HG02678 (cell line): ENCODE results near the gene MUC2.

Source experiments
- ATAC-seq: cut with Tn5 transposase; IDR thresholded peaks from one replicate; pipeline ENCODE4 v1.9.1; 2021; ENCODE audit warnings: mild to moderate bottlenecking, moderate library complexity; ENCODE audit not compliant: unreplicated experiment

MUC2 gene

DNA sequence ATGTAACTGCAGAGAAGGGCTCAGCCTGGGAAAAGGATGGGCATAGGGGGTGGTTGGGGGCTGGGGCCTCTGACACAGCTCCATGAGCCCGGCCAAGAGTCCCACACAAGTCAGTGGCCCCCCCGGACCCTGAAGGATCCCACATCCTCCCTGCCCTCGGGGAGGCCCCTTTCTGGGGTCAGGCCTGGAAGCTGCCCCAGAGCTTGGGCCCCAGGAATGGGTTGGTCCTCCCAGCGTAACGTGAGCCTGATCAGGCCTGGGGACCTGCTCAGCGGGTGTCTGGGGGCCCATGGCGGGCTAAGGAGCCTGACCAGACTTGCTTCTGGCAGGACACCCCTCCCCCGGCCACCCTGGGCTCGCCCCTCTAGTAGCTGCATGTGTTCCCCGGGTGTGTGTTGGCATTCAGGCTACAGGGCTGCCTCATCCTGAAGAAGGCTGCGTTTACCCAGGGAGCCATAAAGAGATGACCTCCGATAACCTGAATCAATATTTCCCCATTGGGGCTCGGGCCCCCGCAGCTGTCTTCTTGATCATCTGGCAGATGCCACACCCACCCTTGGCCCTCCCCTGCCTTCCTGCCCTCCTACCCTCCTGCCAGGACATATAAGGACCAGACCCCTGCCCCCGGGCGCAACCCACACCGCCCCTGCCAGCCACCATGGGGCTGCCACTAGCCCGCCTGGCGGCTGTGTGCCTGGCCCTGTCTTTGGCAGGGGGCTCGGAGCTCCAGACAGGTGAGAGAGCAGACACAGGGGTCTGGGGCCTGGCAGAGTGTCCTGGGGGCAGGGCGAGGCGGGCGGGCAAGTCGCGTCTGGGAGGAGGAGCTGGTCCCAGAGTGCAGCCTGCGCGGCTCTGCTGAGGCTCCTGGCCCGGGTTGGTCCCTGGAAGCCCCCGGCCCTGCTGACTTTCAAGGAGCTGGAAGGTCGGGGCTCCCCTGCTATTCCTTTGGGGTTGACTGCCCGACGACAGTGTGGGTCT, at the start of gene MUC2:
Gene MUC2 (plus strand): TSS at position 631 of the 978 bp plus-strand sequence.
- no peak for ATAC-seq

DNA sequence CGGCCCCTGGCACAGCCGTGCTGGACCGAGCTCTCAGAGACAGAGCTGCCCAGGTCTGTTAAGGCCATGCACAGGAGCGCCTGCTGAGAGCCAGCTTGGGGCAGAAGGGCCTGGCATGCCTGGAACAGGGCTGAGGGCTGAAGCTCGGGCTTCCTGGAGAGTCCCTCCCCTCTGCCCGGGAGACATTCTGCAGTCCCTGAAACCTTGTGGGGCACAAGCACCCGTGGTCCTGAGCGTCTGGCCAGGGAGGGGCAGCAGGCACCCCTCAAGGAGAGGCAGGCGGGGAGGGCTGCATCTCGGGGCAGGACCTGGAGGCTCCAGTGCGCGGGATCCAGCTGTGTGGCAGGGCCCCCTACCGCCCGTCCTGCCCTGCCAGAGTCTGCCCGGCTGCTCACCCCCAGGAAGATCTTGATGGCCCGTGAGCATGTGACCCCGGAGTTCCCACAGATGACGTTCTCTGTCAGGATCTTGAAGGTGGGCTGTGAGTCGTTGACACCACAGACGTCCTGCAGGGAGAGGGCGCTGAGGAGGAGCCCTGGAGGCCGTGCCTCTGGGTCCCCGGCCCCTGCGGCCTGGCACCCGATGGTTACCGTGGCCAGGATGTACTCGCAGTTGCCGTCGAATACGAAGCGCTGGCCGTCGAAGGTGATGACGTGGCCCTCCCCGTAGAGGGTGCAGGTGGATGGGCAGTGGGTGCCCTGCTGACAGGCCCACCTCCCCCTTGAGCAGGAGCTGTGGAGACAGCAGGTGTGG, 49.1 kb upstream of the MUC2 start:
- no peak for ATAC-seq

DNA sequence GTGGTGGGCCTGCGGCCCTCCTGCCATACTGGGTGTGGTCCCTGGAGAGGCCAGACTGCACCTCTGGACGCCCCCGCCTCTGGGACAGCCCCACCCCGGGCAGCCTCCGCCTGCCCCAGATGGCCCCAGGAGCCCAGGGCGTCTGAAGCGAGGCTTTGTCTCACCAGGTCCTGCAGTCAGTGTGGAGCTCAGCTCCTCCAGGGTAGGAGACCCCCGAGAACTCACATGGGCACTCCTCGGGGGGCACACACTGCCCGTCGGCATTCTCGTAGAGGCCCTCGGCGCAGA, 48.6 kb upstream of the MUC2 start:
- ATAC-seq = no peak

DNA sequence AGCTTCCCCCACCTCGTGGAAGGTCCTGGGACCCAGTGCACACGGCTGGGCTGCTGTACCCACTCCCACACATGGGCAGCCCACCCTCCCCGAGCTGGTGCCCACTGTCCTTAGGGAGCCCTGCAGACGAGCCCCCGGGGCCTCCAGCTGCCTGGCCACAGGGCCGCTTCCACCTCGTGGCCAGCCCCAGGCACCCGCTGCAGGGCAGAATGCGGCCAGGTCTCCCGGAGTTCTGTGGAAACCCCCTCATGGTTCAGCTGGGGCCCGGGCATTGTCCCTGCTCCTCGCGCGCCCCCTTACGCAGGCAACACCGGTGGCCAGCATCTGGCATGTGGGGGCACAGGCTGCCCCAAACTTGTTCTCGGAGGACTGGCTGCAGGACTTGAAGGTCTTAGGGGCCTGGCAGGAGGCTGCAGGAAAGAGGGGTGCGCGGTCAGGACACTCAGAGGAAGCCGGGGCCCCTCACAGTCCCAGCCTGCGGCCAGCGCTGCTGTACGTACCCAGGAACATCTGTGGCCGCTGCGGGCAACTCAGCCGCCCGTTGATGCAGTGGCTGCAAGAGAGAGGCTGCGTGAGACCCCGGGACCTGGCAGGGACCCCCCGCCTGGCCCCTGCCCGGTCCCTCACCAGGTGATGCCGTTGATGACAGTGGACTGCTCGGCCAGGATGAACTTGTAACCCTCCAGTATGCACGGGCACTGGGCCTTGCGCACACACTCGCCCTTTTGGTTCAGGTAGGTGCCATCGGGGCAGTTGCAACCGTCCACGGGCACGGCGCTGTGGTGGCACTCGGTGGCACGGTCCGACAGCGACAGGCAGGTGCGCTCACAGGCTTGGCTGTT, 47.8 kb upstream of the MUC2 start:
- no peak for ATAC-seq

DNA sequence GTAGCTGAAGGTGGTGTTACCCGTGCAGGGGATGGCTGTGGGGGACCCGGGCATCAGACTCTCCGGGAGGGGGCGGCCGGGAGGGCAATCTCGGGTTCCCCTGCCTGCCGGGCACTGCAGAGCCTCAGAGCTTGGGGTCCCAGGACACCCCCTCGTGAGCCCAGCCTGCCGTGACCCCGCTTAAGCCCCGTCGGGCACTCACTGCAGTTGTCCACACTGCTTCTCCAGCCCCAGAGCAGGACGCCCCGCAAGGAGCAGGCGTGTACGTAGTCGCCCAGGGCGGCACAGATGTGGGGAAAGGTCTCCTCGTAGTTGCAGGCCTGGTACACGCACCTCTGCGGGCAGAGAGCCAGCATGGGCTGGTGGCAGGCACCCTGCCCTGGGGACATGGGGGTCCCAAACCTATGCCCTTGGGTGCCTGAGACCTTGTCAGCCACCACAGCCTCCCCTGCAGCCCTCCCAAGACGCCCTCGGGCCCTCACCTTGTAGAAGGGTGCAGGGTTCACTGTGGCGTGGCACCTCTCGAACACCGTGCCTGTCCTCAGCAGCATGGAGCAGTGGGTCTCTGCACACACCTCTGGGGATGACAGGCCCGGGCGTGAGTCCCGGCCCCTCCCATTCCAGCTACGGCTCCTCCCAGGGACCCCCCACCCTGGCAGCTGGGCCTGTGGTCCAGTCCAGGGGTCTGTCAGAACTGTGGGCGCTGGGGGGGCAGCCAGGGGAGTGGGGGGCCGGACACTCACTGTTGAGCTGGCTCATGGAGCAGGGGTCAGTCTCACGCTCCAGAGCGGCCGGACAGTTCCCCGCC, 47.0 kb upstream of the MUC2 start:
- no peak for ATAC-seq

- no peak for ATAC-seq
Observed at GRCh38 chr11:1028291-1028540, 46.5 kb upstream of the MUC2 start.

- ATAC-seq = no peak
Observed at GRCh38 chr11:1028616-1029015, 46.1 kb upstream of the MUC2 start.

DNA sequence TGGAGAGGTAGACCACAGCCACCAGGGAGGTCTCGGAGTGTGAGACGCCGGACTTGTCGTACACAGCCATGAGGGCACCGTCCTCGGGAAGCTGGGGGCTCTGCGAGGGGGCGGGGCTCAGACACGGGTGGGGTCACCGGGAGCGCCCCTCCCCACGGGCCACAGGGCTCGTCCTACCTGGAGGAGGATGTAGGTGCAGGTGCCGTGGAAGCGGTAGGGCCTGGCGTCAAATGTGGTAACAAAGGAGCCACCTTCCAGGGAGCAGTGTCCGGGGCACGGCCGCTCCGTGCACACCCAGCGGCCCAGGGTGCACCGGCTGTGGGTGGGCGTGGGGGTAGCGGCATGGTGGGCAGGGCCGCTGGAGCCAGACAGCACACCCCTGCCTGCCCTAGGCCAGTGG, 45.6 kb upstream of the MUC2 start:
- ATAC-seq = no peak

GRCh38 chr11:1029654-1030053, 45.0 kb upstream of the MUC2 start:
- no peak for ATAC-seq

- no peak for ATAC-seq
Observed at GRCh38 chr11:1030086-1030485, 44.6 kb upstream of the MUC2 start.

GRCh38 chr11:1030556-1030955, 44.1 kb upstream of the MUC2 start:
- no peak for ATAC-seq

DNA sequence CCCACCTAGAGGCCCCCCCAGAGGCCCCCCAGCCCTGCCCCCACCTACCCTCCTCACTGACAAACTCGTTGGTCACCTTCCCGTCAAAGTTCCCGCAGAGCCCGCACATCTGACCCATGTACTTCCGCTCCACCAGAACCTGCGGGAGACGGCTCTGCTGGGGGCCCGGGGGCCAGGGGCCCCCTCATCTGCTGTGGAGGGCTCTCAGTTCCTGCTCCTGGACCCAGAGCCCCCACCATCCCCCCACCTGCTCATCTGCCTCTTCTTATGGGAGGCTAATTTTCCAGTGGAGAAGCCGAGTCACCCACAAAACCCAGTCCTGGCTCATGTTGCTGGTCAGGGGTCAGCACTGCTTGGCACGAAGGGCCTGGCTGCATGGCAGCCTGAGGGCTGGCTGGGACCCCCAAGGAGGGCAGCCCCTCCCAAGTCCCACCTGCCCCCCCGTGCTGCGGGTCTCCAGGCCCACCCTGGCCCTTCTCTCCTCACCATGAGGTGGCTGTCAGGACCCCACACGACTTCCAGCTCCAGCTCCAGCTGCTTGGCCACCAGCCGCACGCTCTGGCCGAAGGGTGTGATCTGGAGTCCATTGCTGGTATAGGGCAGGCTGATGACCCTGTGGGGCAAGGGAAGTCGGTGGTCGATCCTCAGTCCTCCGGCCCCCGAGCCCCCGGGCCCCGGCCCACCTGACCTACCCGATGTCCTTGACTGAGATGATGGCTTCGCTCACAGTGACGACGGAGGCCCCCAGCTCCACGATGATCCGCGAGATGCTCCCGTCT, 43.4 kb upstream of the MUC2 start:
- no peak for ATAC-seq

GRCh38 chr11:1032310-1032891, 42.3 kb upstream of the MUC2 start:
- ATAC-seq = no peak

DNA sequence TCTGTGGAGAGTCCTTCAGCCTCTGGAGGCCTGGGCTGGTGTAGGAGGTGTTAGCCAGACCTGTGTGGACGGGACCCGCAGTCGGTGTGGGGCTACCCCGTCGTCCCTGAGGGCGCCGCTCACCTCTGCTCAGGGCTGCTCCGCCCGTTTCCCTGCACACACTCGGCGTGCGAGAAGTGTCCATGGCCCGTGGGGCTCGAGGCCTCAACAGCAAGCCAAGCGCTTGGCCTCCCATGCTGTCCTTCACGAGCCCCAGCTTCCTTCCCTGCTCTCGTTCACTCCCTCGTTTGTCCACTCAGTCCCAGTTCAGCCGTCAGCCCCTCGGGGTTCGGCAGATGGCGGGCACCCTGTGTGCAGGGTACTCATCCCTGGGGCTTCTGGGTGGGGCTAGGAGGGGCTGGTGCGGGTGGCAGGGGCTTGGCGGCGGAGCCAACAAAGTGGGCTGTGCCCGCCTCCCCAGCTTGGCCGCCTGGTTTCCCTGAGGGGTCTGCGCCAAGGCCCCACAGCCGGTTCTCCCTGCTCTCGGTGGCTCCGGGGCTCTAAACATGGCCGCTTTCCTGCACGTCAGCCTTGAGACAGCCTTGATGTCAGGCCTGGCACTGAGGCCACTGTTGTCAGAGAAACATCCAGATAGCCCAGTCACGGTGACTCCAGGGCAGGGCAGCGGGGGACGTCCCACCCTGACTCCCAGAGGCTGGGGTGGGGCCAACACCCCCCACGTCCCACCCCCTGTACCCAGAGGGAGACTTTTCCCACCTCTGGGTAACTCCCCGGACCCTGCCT, 41.5 kb upstream of the MUC2 start:
- ATAC-seq = no peak

GRCh38 chr11:1034001-1034400, 40.7 kb upstream of the MUC2 start:
- no peak for ATAC-seq

DNA sequence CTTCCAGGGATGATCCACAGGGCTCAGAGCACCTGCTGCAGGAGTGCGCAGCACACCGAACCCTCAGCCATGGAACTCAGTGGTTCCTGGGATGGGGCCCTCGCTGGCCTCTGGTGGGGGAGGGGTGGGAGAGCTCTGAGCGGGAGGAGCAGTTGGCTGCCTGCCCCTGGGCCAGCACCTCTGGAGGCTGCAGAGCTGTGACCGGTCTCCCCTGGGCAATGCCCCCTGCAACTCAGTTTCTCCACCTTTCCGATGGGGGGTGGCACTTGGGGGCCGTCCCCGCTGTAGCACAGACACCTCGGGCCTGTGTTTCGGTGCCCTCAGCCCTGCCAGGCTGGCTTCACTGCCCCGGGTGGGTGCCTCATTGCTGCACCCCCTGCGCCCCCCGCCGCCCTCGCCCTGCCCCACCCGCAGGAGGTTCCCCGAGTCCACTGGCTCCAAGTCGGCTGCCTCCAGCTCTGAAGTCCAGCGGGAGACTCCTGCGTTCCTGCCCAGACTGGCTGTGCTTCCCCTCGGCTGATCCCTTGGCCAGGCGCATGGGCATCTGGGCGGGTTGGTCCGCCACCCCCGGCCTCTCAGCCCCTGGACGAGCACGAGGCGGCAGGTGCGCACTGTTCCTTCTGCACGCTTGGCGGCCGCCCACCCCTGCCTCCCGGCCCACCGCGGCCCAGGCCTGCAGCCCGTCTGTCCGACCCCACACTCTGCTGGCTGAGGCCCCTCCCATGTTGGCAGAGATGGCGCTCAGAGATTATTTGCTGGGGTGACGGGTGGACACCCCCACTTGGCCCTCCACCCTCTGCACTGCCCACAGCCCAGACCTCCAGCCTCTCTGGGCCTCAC, 40.0 kb upstream of the MUC2 start:
- ATAC-seq = no peak

DNA sequence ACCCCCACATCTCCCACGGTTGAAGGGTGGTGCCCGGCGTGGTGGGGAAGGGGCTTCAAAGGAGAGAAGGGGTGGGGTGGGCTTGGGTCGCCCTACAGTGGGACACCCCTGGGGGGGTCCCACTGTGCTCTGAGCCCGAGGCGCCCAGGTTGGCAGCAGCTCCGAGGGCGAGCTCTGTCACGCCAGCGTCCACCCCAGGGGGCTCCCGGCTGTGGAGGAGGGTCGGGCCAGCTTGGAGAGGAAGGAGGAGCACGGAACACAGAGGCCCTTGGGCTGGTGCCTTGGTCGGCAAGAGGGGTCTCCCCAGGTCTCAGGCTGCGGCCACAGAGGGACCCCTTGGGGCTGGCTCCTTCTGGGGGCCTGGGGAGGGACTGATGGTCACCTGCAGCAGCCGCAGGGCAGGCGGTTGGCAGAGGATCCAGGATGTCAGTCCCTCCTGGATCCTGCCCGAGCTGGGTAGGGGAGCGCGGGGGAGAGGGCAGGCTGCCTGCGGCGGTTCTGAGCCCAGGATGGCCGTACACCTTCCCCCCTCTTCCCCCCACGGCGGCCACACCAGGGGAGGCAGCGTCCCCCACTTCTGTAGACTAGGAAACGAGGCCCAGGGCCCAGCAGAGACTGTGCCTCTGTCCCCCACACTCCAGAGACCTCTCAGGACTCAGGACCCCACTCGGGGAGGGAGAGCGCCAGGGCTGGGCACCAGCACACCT, 38.9 kb upstream of the MUC2 start:
- no peak for ATAC-seq
